ENCODE measurements around the gene ABITRAM. TPM values are rescaled to one million over a fixed set of nuclear protein-coding genes. Genes with fewer than 3 reads are reported as not detected.

ABITRAM gene
- polyA plus RNA-seq, 3 donors, result 15.9 to 27.5 (median 16.1) TPM

GRCh38 chr9:108910402-108910801 is 23.8 kb upstream of the ABITRAM start:
- intact Hi-C loops (cut with micrococcal nuclease), result no loop called here
- Mint-ChIP-seq H3K9me3 (peaks cover 0 to 2% (median 0%) of the 10 kb centered on the region in 7 donors), H3K27ac (no peak overlapping the region), H3K27me3 (ENCODE audit: low read depth in 3 of 3) (no peaks in the 10 kb centered on the region), H3K4me3 (no peak overlapping the region), H3K4me1 (peaks cover 19% of the 10 kb centered on the region), H3K36me3 (peaks cover 73 to 80% of the 10 kb centered on the region in 2 donors)
- no peak for TF ChIP-seq CTCF (IDR thresholded peaks at IDR 0.05)
- Histone ChIP-seq H3K4me1 (ENCODE audit: control insufficient read depth in 1 of 2, insufficient read depth in 2 of 2, low read length in 2 of 2) (peaks cover 7 to 12% of the 10 kb centered on the region in 2 donors), H3K27me3 (ENCODE audit: control insufficient read depth in 2 of 2, insufficient read depth in 2 of 2, low read length in 2 of 2) (no peaks in the 10 kb centered on the region), H3K4me3 (replicated peaks in 1 of 3; ENCODE audit: low read depth in 2 of 3, low read length in 3 of 3) (no peak overlapping the region), H3K4me2 (replicated peaks; ENCODE audit: extremely low read depth, low read length, poor library complexity, severe bottlenecking) (no peak overlapping the region), H2AFZ (ENCODE audit: insufficient read depth, low read depth, low read length, poor library complexity, severe bottlenecking) (no peak overlapping the region), H4K20me1 (ENCODE audit: insufficient read depth, low read length) (no peaks in the 10 kb centered on the region), H3K36me3 (replicated peaks in 1 of 2; ENCODE audit: control insufficient read depth in 1 of 2, insufficient read depth in 2 of 2, low read length in 2 of 2) (peaks cover 71 to 86% of the 10 kb centered on the region in 2 donors), H3K79me2 (ENCODE audit: insufficient read depth, low read length) (no peaks in the 10 kb centered on the region), H3K9ac (ENCODE audit: insufficient read depth, low read length, poor library complexity, severe bottlenecking) (no peak overlapping the region), H3K9me3 (replicated peaks in 1 of 2; ENCODE audit: control insufficient read depth in 1 of 2, insufficient read depth in 1 of 2, low read length in 2 of 2) (no peaks in the 10 kb centered on the region), H3K27ac (ENCODE audit: low read depth in 1 of 2, low read length in 2 of 2) (no peak overlapping the region)
- no peak for DNase-seq

GRCh38 chr9:108910914-108911313 is 23.3 kb upstream of the ABITRAM start:
- peaks cover 19% of the 10 kb centered on the region for H3K4me1 Mint-ChIP-seq
- WGBS (ENCODE audit: insufficient coverage), result no CpG with 5 or more reads among the region's 2 CpGs
- Histone ChIP-seq H3K9ac (ENCODE audit: insufficient read depth, low read length, poor library complexity, severe bottlenecking) (no peak overlapping the region), H3K4me3 (replicated peaks in 1 of 3; ENCODE audit: low read depth in 2 of 3, low read length in 3 of 3) (no peak overlapping the region), H3K9me3 (replicated peaks in 1 of 2; ENCODE audit: control insufficient read depth in 1 of 2, insufficient read depth in 1 of 2, low read length in 2 of 2) (no peaks in the 10 kb centered on the region), H3K4me1 (ENCODE audit: control insufficient read depth in 1 of 2, insufficient read depth in 2 of 2, low read length in 2 of 2) (peaks cover 7 to 12% of the 10 kb centered on the region in 2 donors), H3K27ac (ENCODE audit: low read depth in 1 of 2, low read length in 2 of 2) (no peak overlapping the region), H3K36me3 (replicated peaks in 1 of 2; ENCODE audit: control insufficient read depth in 1 of 2, insufficient read depth in 2 of 2, low read length in 2 of 2) (peaks cover 69 to 85% of the 10 kb centered on the region in 2 donors), H3K4me2 (replicated peaks; ENCODE audit: extremely low read depth, low read length, poor library complexity, severe bottlenecking) (no peak overlapping the region), H4K20me1 (ENCODE audit: insufficient read depth, low read length) (no peaks in the 10 kb centered on the region), H2AFZ (ENCODE audit: insufficient read depth, low read depth, low read length, poor library complexity, severe bottlenecking) (no peak overlapping the region), H3K27me3 (ENCODE audit: control insufficient read depth in 2 of 2, insufficient read depth in 2 of 2, low read length in 2 of 2) (no peaks in the 10 kb centered on the region), H3K79me2 (ENCODE audit: insufficient read depth, low read length) (no peaks in the 10 kb centered on the region)
- H3K36me3 Mint-ChIP-seq, result peaks cover 74 to 83% of the 10 kb centered on the region in 2 donors
- peaks cover 0 to 2% (median 0%) of the 10 kb centered on the region in 7 donors for H3K9me3 Mint-ChIP-seq
- H3K27ac Mint-ChIP-seq, result peak overlapping the region in 2 of 7 donors; percentile 14 to 58
- no peak for TF ChIP-seq CTCF (IDR thresholded peaks at IDR 0.05)
- no peak overlapping the region for H3K4me3 Mint-ChIP-seq
- no peak for DNase-seq
- intact Hi-C loops (cut with micrococcal nuclease), result no loop called here
- H3K27me3 Mint-ChIP-seq (ENCODE audit: low read depth in 3 of 3), result no peaks in the 10 kb centered on the region

All from CD14-positive monocyte (primary cell).